ENCODE measurements around the gene MPPE1.

The MPPE1 gene

DNA sequence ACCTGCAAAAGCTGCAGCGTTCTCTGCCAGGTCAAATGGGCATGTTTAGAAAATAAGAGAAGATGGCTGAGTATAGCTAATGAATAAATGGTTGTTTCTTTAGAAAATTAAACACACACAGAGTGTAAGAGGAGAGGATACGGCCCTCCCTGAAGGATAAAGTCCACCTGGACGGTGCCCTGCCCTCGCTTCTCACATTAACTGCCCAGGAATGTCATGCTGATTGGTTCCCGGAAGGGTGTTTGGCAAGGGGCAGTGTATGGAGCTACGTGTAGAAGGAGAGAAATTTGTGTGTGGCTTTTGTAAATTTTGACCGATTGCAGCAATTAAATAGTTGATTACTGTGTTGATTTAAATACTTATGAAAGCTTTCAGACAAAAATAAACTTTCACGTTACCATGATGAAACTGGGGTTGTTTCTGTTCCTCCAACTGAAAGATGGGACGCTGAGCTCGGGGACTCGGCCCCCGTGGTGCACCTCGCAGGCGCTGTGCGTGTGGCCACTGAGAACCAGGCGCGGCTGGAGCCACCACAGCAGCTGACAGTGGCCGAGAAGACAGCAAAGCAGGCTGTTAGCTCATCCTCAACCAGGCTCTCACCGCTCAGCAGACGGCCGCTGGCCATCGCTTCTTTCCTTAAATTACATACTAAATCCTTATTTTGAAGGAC, 22.7 kb downstream of the MPPE1 start:
- in situ Hi-C loops (cut with MboI; ENCODE audit: low sequenced_read_pairs, unreplicated experiment): no loop called here
- TF ChIP-seq, protein P1, sequence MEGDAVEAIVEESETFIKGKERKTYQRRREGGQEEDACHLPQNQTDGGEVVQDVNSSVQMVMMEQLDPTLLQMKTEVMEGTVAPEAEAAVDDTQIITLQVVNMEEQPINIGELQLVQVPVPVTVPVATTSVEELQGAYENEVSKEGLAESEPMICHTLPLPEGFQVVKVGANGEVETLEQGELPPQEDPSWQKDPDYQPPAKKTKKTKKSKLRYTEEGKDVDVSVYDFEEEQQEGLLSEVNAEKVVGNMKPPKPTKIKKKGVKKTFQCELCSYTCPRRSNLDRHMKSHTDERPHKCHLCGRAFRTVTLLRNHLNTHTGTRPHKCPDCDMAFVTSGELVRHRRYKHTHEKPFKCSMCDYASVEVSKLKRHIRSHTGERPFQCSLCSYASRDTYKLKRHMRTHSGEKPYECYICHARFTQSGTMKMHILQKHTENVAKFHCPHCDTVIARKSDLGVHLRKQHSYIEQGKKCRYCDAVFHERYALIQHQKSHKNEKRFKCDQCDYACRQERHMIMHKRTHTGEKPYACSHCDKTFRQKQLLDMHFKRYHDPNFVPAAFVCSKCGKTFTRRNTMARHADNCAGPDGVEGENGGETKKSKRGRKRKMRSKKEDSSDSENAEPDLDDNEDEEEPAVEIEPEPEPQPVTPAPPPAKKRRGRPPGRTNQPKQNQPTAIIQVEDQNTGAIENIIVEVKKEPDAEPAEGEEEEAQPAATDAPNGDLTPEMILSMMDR (IDR thresholded peaks at IDR 0.05; ENCODE audit: borderline replicate concordance, control extremely low read depth, extremely low read depth, insufficient read depth, missing control alignments): no peak
- DNase-seq (ENCODE audit: low spot score): no peak

DNA sequence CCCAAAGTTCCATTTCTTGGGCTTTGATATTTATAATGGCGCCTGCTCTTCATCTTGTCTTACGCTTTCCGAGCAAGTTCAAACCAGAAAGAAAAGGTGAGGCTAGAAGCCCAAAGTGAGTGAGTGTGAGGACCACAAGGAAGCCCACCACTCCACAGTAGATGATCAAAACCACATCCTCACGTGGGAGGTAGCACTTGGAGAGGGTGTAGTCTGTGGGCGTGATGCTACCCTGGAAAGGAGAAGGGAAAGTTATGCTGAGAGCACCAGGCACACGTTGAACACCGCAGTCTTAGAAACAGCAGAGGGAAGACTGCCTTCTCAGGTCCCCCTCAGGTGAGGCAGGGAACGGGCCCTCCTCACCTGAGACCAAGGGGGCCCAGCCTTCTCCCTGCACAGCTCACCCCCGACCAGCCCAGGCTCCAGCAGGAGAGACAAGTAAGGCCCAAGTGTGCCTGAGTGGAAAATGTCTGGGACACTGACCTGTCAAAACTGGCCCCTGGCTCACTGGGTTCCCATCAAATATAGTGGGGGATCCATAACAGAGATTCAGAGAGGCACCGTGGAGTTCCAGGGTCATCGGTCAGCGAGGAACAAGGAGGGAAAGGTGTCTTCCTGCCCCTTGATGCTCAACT, 23.6 kb downstream of the MPPE1 start:
- TF ChIP-seq, protein P1 (IDR thresholded peaks at IDR 0.05; ENCODE audit: borderline replicate concordance, control extremely low read depth, extremely low read depth, insufficient read depth, missing control alignments): no peak
- DNase-seq (ENCODE audit: low spot score): no peak
- in situ Hi-C loops (cut with MboI; ENCODE audit: low sequenced_read_pairs, unreplicated experiment): no loop called here

DNA sequence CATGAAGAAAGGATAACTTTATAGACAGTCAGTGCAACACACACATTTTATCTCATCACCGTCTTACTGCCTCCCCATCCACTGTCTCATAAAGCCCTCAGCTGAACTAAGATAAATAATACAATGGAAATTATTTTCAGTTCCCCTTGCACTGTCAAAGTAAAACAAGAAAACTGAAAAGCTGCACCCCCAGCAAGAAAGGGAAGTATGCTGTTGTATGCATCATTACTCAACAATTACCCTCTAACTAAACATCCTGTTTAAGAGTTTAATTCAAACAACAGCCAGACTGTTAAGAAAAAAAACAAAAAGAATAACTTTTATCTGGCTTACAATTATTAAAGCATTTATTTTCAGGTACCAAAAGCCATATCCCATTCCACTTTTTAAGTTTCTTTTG, 25.0 kb downstream of the MPPE1 start:
- DNase-seq (ENCODE audit: low spot score): peak; percentile 69
- in situ Hi-C loops (cut with MboI; ENCODE audit: low sequenced_read_pairs, unreplicated experiment): no loop called here
- TF ChIP-seq, protein P1 (IDR thresholded peaks at IDR 0.05; ENCODE audit: borderline replicate concordance, control extremely low read depth, extremely low read depth, insufficient read depth, missing control alignments): no peak

DNA sequence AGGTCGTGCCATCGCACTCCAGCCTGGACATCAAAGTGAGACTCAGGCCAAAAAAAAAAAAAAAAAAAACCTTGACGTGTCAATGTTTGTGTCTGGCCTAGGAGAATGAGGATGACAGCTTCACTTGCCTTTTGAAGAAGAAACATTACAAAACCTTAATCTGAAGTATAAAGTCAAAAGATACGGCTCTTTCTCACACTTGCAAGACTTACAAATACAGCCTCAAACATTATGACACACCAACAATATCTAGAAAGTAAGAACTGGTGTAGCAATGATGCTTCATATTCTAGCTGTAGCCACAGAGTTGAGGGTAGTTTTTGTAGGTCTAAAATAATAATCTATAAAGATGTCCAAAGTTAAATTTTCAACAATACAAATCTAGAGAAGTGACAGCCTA, 25.5 kb downstream of the MPPE1 start:
- TF ChIP-seq, protein P1 (IDR thresholded peaks at IDR 0.05; ENCODE audit: borderline replicate concordance, control extremely low read depth, extremely low read depth, insufficient read depth, missing control alignments): no peak
- in situ Hi-C loops (cut with MboI; ENCODE audit: low sequenced_read_pairs, unreplicated experiment): no loop called here
- DNase-seq (ENCODE audit: low spot score): no peak

DNA sequence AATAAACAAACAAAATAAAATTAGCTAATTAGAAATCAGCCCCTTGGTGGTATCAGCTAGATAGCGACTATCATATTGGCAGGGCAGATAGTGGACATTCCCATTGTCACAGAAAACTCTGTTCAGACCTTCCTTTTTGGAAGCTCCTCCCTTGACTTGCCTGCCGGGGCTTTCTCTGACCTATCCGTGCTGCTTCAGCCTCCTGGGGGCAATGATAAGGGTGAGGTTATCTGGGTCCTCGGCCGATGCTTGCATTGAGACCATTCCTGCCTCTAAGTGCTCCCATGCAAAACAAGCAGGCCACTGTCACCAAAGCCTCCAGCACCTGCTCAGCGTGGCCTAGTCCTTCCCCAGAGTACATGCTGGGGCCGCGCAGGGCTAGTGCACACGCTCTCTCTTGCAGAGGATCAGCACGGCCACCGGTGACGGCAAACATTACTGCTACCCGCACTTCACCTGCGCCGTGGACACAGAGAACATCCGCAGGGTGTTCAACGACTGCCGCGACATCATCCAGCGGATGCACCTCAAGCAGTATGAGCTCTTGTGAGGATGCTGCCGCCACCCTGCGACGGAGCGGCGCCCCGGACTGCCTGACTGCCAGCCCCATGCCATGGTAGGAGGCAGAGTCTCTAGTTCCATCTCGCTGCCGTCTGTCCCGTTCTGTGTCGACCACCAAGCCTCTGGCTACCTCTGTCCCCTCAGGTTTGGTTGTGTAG, 27.4 kb downstream of the MPPE1 start:
- TF ChIP-seq, protein P1 (IDR thresholded peaks at IDR 0.05; ENCODE audit: borderline replicate concordance, control extremely low read depth, extremely low read depth, insufficient read depth, missing control alignments): no peak
- DNase-seq (ENCODE audit: low spot score): no peak
- in situ Hi-C loops (cut with MboI; ENCODE audit: low sequenced_read_pairs, unreplicated experiment): no loop called here

DNA sequence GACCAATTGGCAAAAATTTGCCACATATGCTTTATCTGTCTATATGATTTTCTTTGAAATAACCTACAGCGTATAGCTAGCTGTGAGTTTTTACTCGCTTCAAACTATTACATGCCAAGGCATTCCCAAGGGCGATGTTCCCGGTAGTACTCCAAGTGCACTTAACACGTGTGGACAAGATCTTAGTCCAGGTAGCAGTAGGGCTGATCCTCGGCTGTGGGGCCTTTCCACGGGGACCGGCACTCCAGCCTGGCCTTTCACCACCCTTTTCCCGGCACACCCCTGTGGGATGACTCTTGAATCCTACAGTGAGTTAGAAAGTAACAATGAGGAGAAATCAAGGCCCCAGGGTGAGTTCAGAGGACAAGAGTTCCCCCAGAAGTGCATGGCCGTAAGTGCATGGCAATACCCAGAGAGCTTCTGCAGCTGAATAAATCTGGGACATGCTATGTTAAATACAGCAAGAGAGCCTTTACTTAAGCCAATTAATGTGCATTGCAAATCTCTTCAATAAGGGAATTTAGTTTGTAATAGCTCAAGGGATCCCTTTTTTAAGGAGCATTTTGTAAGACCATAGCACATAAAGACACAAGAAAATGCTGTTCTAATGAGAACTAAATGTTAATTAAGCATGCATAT, 30.5 kb downstream of the MPPE1 start:
- TF ChIP-seq, protein P1 (IDR thresholded peaks at IDR 0.05; ENCODE audit: borderline replicate concordance, control extremely low read depth, extremely low read depth, insufficient read depth, missing control alignments): no peak
- DNase-seq (ENCODE audit: low spot score): no peak
- in situ Hi-C loops (cut with MboI; ENCODE audit: low sequenced_read_pairs, unreplicated experiment): no loop called here

Measured in GM13976 (cell line).